NCI-H82 (cell line): ENCODE results near the gene IFNA2.
"Not testable (repeated sequence)": the region's sequence is repeated elsewhere in the genome, so short reads cannot be mapped to it uniquely, and the experiment has no call there.

Source experiments
- DNase-seq: peaks from one replicate; lab custom pipeline; 2025; lab: John Stamatoyannopoulos, UW

Gene IFNA2

GRCh38 chr9:21385131-21385670 lies at the start of gene IFNA2:
IFNA2 (minus strand) TSS chr9:21385398; CDS start chr9:21385329, 69 bp downstream.
- DNase-seq: no peak

- DNase-seq: not testable (repeated sequence)
These were observed 49.8 kb upstream of the IFNA2 start for GRCh38 chr9:21435015-21435383.

GRCh38 chr9:21434202-21435014 lies 49.2 kb upstream of the IFNA2 start:
- peak; percentile 92 for DNase-seq

GRCh38 chr9:21432672-21433425 lies 47.7 kb upstream of the IFNA2 start:
- DNase-seq: no peak

- DNase-seq: no peak
These were observed 44.0 kb upstream of the IFNA2 start for GRCh38 chr9:21429191-21429590.

- no peak for DNase-seq
These were observed 43.0 kb upstream of the IFNA2 start for GRCh38 chr9:21428235-21428634.

GRCh38 chr9:21415493-21416267 lies 30.5 kb upstream of the IFNA2 start:
- peak; percentile 81 for DNase-seq

GRCh38 chr9:21414220-21414940 lies 29.2 kb upstream of the IFNA2 start:
- no peak for DNase-seq

- DNase-seq: no peak
These were observed 28.4 kb upstream of the IFNA2 start for GRCh38 chr9:21413624-21414023.

- no peak for DNase-seq
These were observed 28.0 kb upstream of the IFNA2 start for GRCh38 chr9:21413151-21413550.

GRCh38 chr9:21412107-21412506 lies 26.9 kb upstream of the IFNA2 start:
- no peak for DNase-seq

GRCh38 chr9:21408817-21409216 lies 23.6 kb upstream of the IFNA2 start, which contains the start of gene IFNA8:
IFNA8 (plus strand) TSS chr9:21409117; CDS start chr9:21409177, 60 bp downstream.
- DNase-seq: no peak

- DNase-seq: no peak
These were observed 18.9 kb upstream of the IFNA2 start for GRCh38 chr9:21404146-21404545.

- peak; percentile 9 for DNase-seq
These were observed 17.4 kb upstream of the IFNA2 start for GRCh38 chr9:21402386-21403251.

- DNase-seq: no peak
These were observed 14.8 kb upstream of the IFNA2 start for GRCh38 chr9:21399956-21400355.

GRCh38 chr9:21398955-21399489 lies 13.8 kb upstream of the IFNA2 start:
- DNase-seq: no peak

GRCh38 chr9:21395778-21396717 lies 10.8 kb upstream of the IFNA2 start:
- DNase-seq: peak; percentile 78

GRCh38 chr9:21392270-21392669 lies 7.1 kb upstream of the IFNA2 start:
- DNase-seq: peak; percentile 44

GRCh38 chr9:21383627-21384026 lies 1.6 kb downstream of the IFNA2 start:
- DNase-seq: no peak
